Measurements from ENCODE around the gene POLRMT.
"Not testable (repeated sequence)": the region's sequence is repeated elsewhere in the genome, so short reads cannot be mapped to it uniquely, and the experiment has no call there.

Gene POLRMT

DNA sequence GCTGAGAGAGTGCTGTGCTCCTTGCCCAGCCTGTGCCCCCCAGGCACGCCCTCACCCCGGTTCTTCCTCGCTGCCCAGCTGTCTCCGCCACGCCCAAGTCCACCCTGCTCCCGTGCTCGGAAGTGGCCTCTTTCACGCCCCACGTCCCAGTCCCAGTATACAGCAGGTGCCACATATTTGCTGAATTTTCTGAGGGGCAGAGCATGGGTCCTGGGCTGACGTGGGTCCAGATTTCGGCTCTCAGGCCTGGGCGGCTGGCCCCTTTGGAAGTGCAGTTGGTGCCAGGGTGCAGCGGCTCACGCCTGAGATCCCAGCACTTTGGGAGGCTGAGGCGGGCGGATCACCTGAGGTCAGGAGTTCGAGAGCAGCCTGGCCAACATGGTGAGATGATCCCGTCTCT, 40.3 kb downstream of the POLRMT start:
- no peak for DNase-seq (ENCODE audit: low read depth)

DNA sequence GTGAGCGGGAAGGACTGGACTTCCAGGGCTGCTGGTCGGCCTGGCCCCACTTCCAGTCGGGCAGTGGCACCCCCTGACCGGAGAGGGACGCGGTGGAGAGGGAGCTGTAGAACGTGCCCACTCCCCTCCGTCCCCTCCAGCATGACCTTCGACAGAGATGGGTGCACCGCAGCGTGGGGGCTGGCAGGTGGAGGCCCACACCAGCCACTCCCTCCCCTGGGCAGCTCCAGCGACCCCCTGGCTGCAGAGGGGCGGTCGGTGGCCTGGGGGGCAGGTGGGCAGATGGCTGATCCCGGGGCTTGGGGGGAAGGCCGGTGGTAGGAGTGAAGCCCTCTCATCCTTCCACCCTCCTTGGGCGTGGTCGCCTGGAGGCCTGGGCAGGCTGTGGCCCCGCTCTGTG, 41.2 kb downstream of the POLRMT start:
- DNase-seq (ENCODE audit: low read depth) = no peak

DNA sequence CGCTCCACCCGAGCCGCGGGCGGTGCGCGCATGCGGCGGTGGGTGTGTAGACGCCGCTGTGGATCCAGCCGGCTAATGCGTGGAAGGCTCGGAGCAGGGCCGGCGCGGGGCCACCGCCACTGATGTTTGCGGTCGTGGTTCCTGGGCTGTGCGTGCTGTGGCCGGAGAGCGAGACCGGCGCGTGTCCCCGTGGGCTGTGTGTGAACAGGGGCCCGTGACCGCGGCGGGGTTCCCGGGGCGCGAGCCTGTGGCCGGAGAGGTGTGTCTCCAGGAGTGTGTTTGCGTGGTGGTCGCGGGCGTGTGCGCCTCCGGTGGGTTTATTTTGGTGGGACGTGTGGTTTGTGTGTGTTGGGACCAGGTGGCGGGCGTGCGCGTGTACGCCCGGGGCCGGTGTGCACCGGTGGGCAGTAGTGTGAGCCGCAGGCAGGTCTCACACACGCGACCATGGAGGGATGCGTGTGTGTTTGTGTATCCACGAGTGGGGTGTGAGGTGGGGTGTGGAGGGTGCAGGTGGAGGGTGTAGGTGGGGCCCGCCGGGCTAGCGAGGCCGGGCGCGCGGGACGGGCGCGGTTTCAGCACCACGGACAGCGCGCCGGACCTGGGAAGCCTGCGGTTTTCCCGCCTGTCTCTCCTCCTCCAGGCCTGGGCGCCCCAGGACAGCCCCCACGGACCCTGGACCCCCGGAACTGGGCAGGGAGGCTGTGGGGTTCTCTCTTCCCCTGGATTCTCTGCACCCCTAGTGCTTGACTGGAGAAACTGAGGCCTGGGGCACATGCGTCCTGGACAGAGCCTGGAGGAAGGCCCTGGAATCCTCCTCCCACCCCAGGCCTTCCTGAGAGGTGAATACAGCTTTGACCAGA, 42.0 kb downstream of the POLRMT start:
- DNase-seq (ENCODE audit: low read depth) = no peak

DNA sequence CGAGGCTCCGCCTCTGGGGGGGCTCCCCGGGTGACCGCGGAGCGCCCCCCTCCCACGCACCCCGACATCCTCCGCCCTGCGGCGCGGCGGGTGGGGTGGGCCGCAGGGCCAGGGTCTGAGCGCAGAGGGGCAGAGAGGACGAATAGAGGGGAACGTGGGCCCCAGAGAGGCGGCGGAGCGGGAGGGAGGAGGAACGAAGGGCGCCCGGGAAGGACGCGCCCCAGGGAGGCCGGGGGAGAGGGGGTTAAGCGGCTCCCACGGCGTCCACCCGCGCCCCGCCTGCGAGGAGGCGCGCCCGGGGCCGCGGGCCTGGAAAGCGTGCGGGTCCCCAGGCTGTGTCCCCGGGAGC, 42.6 kb downstream of the POLRMT start:
- DNase-seq (ENCODE audit: low read depth) = no peak

DNA sequence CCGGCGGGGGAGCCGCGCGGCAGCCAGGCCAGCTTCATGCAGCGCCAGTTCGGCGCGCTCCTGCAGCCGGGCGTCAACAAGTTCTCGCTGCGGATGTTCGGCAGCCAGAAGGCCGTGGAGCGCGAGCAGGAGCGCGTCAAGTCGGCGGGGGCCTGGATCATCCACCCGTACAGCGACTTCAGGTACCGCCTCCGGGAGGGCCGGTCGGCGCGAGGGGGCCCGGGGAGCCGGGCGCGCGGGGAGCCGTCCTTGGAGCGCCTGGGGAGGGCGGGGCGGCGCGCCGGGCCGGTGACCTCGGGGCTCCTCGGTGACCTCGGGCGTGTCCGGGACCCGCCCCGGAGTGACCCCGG, 43.0 kb downstream of the POLRMT start:
- DNase-seq (ENCODE audit: low read depth) = no peak

DNA sequence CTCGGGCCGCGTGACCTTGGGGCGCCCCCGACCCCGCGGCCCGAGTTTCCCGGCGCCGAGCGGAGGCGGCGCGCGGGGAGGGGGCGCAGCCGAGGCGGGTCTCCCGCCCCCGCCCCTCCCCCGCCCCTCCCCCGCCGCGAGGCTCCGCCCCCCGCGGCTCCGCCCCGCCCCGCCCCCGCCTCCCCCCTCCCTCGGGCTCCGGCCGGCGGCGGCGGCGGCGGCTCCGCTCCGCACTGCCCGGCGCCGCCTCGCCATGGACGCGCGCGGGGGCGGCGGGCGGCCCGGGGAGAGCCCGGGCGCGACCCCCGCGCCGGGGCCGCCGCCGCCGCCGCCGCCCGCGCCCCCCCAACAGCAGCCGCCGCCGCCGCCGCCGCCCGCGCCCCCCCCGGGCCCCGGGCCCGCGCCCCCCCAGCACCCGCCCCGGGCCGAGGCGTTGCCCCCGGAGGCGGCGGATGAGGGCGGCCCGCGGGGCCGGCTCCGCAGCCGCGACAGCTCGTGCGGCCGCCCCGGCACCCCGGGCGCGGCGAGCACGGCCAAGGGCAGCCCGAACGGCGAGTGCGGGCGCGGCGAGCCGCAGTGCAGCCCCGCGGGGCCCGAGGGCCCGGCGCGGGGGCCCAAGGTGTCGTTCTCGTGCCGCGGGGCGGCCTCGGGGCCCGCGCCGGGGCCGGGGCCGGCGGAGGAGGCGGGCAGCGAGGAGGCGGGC, 43.5 kb downstream of the POLRMT start, which contains the start of gene HCN2:
Gene HCN2, plus strand, starts transcription at position 189 of the 703 bp plus-strand sequence. Its CDS starts 65 bp downstream, at position 254.
- DNase-seq (ENCODE audit: low read depth) = no peak

DNA sequence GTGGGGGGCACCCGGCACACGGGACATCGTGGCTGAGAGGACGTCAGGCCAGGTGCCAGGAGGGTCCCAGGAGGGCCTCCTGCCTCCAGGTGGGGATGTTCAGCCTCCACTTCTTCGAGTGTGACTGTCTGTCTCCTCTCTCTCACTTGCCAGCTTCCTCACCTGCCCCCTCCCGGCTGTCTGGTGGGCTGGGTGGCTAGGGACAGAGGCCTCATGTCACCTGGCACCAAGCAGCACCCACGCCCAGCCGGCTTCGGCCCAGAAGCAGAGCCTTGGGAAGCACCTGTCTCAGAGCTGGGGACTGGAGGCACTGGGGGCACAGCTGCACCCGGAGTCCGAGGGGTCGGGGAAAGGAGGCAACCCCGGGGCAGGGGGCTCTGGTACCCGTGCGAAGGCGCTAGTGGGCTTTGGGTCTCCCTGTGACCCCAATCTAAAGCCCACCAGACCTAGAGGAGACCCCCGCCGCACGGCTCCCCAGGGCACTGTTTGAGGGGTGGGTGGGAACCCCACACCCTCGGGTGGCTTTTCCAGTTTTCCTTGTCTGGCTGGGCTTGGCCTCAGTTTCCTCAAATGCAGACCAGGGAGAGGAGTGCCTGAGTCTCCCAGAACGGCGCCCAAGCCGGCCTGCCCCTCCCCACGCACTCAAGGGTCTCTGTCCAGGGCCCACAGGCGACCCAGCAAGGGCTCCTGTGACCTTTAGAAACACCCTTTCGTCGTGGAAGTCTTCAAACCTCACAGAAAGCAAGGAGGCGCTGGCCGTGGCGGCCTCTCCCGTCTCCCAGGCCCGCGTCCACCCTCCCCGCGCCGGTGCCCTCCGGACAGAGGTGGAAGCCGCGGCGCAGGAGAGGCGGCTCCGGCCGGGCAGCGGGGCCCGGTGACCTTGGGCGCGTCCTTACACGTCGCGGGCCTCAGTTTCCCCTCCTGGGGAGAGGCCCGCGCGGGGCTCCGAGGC, 44.3 kb downstream of the POLRMT start:
- DNase-seq (ENCODE audit: low read depth) = no peak

DNA sequence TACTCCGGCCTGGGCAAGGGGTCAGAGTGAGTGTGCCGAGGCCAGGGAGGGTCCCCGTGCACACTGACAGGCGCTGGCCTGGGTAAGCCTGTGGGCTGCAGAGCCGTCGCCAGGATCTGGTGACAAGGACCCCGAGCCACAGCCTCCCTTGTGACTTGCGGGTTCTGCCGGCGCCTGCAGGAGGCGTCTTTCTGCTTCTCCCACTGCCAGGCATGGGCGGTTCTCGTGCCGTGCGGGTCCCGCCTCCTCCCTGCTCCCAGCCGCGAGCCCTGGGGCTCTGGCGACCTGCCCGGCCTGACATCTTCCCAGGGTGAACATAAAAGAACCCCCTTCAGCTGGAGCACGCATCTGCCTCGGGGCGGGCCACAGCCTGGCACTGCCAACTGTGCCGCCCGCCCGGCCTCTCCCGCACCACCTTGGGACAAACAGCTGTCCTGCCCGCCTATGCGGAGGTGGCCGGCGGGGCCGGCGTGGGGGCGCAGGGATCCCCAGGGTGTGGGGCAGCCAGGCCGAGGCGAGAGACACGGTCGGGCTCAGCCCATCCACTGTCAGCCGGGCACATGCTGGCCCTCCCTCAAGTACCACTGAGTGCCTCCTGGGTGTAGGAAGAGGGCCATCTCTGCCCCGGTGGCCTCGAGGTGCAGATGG, 45.1 kb downstream of the POLRMT start:
- DNase-seq (ENCODE audit: low read depth) = peak; percentile 45

DNA sequence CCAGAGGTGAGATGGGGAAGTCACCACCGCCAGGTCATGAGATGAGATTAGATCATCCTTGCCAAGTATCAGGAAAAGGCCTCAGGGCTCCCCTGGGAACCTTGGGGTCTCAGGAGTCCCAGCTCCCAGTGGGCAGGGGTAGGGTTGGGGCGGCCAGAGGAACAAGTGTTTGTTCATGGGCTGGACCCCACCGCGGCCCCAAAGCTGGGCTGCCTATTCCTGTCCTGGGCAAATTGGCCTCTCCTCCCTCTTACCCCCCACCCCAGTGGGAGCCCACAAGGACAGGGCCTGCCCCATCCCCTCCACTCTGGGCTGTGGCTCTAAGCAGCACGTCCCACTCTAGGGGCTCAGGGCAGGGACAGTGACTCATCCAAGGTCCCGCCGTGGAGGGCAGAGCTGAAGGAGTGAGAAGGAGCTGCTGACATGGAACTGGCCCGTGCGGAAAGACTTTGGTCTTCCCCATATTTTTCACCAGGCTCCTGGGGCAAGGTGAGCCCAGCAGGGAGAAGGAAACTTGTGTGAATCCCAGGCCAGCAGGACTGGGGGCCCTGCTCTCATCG, 47.7 kb downstream of the POLRMT start:
- DNase-seq (ENCODE audit: low read depth) = no peak

DNA sequence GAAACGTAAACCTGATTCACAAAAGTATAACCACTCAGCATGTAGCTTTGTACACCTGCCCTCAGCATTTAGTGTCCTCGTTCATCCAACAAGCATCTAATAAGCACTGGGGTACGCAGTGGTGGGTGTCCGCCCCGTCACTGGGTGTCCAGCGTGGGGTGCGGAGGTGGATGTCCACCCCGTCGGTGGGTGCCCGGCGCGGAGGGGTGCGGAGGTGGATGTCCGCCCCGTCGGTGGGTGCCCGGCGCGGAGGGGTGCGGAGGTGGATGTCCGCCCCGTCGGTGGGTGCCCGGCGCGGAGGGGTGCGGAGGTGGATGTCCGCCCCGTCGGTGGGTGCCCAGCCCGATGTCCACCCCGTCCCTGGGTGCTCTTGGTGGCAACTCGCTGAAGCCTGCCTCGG, 48.2 kb downstream of the POLRMT start:
- not testable (repeated sequence) for DNase-seq (ENCODE audit: low read depth)

DNA sequence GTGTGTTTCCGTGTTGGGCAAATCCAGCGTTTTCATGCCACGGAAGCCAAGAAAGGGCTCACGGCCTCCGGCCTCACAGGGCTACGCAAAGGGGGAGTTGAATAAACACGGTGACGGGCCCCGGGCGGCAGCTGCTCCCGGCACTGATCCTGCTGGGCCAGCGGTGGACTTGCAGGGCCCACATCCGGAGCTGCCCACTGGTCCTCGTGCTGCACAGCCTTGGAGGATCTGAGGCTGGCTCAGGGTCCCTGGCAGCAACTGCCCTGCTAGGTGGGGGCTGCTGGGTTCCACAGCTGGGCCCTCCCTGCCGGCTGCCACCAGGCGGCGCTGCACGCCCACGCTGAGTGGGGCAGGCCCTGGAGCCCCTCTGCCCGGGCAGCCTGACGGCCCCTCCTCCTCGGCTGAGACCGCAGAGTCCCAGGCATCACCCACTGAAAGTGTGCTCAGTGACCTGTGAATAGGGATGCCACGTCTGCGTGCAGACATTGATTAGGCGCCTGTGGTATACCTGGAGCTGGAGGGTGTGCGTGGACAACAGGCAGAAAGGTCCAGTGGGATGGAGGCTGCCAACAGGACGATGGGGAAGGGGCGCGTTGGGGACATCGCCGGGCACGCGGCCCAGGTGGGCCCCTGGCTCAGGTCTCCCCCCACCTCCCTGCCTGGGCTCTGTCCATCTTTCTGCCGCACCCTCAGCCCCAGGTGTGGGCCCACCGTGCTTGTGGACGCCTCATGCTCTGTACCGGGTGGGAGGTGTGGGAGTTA, 48.9 kb downstream of the POLRMT start:
- peak; percentile 46 for DNase-seq (ENCODE audit: low read depth)

DNA sequence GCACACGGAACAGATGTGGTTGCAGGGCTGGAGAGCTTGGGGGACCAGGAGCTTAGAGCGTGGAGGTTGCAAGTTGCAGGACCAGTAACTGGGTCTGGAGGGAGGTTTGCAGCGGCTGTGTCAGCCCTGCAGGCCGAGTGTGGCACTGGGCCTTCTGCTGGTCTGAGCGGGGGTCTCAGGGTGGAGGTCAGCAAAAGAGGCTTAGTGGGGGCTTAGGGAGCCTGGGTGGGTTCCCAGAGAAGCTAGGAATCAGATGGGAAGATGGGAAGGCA, 49.4 kb downstream of the POLRMT start:
- no peak for DNase-seq (ENCODE audit: low read depth)

DNA sequence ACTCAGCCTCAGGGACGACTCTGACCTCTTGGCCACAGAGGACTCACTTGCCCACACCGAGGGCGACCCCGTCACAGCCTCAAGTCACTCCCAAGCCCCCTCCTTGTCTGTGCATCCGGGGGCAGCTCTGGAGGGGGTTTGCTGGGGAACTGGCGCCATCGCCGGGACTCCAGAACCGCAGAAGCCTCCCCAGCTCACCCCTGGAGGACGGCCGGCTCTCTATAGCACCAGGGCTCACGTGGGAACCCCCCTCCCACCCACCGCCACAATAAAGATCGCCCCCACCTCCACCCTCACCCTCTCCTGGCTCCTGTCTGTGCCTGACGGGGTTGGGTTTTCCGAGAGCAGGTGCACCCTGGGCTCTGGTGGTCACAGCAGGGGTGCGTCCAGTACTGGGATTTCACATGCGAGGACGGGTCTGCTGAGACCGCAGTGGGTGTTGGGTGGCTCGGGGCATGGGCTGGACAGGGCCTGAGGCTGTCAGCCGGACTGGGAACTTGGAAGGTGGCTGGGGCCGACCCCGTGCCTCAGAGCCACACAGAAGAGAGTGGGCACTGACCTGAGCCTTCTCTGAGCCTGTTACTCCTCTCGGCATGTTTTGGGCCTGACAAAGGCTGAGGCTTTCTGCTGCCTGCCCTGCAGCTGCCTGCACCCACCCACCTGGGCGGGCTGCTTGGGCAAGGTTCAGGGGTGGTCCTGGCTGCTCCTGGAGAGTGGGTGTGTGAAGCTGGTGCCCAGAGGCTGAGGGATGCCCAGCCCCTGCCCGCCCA, 50.0 kb downstream of the POLRMT start:
- DNase-seq (ENCODE audit: low read depth) = no peak

DNA sequence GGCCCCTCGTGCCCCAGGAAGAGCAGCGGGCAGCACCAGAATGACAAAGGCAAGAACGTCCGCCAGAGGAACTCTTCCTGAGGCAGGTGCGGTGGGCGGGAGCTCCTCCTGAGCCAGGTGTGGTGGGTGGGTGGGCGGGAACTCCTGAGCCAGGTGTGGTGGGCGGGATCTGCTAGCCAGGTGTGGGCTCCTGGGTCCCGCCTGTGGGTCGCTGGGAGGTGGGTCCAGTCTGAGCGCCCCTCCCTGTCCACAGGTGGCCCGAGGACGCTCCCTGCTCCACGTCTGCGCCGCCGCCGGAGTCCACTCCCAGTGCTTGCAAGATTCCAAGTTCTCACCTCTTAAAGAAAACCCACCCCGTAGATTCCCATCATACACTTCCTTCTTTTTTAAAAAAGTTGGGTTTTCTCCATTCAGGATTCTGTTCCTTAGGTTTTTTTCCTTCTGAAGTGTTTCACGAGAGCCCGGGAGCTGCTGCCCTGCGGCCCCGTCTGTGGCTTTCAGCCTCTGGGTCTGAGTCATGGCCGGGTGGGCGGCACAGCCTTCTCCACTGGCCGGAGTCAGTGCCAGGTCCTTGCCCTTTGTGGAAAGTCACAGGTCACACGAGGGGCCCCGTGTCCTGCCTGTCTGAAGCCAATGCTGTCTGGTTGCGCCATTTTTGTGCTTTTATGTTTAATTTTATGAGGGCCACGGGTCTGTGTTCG, 50.7 kb downstream of the POLRMT start:
- no peak for DNase-seq (ENCODE audit: low read depth)

DNA sequence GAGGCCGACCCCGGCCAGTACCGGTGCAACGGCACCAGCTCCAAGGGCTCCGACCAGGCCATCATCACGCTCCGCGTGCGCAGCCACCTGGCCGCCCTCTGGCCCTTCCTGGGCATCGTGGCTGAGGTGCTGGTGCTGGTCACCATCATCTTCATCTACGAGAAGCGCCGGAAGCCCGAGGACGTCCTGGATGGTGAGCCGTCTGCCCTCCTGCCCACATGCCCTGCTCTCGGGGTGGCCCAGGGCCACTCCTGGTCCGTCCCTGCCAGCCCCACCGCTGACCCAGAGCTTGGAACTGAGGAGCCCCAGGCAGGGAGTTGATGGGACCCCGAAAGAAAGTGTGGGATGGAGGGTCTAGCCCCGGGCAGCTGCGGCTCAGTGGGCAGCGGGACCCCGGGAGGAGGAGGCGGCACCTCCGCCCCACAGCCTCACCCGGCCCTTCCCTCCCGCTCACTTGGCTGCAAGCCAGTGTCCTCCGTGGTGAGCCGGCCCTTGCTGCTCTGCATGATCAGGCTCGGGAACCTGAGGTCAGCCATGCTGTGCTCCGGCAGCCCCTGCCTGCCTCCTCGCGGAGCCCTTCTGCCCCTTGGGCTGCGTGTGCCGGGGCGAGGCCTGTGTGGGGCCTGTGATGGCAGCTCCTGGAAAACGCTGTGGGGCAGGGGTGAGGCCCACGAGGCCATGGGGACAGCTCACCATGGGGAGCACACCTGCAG, 51.8 kb downstream of the POLRMT start:
- no peak for DNase-seq (ENCODE audit: low read depth)

DNA sequence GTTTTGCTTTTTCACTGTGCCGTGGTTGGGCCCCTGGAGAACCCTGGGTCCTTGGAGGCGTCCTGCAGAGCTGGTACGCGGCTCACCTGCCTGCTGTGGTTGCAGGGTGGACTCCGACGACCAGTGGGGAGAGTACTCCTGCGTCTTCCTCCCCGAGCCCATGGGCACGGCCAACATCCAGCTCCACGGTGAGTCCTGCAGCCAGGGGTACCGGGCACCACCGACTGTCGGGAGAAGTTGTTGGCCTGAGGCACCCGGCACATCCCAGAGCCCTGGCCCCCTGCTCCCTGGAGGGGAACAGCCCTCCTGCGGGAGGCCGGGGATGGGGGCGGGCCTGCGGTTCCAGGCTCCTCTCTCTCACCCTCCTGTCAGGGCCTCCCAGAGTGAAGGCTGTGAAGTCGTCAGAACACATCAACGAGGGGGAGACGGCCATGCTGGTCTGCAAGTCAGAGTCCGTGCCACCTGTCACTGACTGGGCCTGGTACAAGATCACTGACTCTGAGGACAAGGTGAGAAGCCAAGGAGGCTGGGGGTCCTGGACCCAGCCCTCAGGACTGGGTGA, 53.0 kb downstream of the POLRMT start:
- no peak for DNase-seq (ENCODE audit: low read depth)

DNA sequence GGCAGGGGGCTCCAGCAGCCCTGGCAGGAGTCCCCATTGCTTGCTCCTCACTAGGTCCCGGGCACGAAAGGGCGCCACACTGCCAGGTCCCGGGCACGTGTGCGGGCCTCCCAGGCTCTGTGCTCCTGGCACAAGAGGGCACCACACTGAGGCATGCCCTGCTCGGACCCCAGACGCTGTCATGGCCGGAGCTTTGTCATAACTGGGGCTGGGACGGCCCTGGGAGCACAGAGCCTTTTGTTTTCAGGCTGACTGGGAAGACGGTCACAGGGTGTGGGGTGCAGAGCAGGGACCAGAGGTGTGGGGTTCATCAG, 53.5 kb downstream of the POLRMT start:
- DNase-seq (ENCODE audit: low read depth) = no peak

DNA sequence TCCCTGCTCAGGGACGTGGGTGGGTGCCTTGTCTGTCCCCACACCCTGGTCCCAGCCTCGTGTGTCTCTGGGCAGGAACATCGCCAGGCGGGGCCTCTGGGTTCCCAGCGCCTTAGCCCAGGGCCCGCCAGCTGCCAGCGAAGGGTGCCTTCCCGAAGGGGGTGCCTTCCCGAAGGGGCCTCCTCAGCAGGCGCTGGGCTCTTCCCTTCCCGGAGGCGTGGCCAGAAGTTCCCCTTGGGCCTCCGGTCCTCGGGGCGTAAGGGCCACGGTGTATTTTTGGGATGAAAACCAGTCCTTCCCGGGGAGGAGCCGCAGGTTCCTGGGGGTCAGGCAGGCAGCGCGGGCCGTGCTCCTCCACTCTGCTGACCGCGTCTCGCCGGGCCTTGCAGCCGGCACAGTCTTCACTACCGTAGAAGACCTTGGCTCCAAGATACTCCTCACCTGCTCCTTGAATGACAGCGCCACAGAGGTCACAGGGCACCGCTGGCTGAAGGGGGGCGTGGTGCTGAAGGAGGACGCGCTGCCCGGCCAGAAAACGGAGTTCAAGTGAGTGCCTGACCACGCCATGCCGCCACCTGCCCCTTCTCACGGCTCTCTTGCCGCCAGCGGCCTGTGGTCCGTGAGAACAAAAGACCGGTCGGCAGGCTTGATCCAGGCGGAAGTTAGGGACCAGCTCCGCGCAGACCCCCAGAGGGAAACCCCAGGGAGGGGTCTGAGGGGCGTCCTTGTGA, 54.1 kb downstream of the POLRMT start:
- DNase-seq (ENCODE audit: low read depth) = no peak

All from stimulated activated CD8-positive, alpha-beta memory T cell treated with anti-CD3 and anti-CD28 coated beads, Interleukin-4, amount 100 ng/mL, for 24 hours (primary cell).